Kidney glomerular epithelial cell (primary cell): ENCODE measurements around the gene KIAA1217.

Experiments used
- DNase-seq: peaks from one replicate; lab custom pipeline; 2025; lab: John Stamatoyannopoulos, UW

The KIAA1217 gene

GRCh38 chr10:24550680-24551079 is 341.7 kb downstream of the KIAA1217 start:
- no peak for DNase-seq

DNA sequence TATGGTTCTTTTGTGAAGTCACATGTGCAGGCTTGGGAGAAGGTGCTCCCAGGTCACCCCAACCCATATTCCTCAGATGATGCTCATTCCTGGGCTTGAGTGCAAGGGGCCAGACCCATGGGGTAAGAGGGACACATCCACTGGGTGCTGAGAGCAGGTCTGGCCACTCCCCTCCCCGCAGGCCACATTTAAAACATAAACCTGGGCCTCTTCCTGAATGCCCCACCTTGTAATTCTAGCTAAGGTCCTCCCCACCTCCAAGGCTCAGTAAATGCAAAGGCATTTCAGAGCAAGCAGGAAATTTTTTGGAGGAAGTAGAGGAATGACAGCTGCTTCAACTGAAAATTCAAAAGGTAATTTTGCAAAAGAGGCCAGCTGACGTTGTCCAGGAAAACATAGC is 342.2 kb downstream of the KIAA1217 start:
- no peak for DNase-seq

DNA sequence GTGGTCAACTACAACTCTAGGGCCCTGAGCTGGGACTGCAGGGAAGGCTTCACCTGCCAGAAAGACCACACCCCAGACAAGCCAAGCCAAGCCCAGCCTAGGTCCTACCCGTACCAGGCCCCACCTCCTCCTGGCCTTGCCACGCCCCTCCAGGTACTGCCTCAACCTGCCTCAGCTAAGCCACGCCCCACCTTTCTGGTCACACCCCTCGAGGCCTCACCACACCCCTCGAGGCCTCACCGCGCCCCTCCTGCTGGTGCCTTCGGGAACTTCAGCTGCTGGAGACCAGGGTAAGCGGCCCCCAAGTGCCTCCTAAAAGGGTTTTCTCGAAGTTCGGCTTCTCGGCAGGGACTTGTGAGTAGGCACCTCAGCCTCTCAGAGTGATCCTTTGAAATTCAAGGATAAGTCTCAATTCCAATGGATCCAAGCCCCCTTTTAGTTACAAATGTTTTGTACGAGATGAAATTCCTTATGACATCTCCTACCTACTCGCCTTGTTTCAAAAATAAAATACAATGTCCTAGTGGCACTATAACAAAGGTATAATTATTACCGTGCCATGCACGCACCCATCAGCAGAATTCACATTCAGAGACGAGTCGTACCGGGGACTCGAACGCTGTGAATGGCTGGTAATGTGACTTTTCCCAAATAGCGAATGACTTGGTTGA is 343.5 kb downstream of the KIAA1217 start:
- DNase-seq = no peak

- no peak for DNase-seq
Measured at GRCh38 chr10:24553051-24553612, 344.2 kb downstream of the KIAA1217 start.

DNA sequence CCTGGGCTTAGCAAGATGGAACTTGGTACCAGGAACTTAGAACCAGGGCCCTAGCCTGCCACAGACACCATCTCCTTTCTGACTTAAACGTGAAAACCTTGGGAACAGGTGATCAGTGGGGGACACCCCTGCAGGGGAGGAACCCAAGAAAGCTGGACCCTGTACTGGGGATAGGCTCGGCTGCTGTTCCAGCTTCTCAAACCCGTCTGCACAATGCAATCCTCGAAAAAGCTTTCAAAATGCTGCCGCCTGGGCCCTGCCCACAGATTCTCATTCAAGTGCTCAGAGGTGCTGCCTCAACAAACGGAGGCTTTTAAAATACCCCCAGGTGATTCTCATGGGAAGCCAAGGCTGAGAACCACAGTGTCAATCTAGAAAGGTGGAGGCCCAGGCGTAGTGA is 345.1 kb downstream of the KIAA1217 start:
- DNase-seq = no peak

GRCh38 chr10:24556126-24556749 is 347.3 kb downstream of the KIAA1217 start:
- DNase-seq = no peak

DNA sequence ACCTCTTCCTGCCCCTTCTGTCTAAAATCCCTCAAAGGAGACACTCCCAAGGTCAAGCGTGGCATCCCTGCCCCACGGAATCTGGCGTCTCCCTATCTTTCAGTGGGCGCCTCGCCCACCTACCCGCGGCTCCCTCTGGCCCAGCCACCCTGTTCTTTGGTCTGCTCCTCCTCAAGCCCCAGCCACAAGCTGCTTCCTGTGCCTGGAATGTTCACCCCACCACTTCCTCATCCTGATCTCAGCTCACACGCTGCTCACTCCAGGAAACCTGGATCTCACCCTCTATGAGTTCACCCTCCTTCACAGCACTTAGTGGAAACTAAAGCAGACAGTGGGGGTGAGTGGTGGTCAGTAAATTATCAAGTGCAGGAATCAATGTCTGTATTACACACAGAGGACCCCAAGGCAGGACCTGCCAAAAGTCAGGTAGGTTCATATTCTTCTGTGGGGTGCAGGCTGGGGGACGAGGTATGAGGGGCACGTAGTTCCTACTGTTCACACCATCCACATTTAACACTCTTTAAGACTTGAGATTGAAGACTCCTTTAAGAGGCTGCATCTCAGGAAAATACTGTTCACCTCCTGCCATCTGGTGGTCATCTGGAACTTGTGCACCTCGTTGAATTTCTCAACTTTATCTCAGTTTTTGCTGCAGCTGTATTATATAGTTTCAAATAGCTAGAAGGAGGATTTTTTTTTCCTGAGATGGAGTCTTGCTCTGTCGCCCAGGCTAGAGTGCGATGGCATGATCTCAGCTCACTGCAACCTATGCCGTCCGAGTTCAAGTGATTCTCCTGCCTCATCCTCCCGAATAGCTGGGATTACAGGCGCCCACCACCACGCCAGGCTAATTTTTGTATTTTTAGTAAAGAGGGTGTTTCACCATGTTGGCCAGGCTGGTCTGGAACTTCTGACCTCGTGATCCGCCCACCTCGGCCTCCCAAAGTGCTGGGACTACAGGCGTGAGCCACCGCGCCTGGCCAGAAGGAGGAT is 348.1 kb downstream of the KIAA1217 start:
- DNase-seq = peak; percentile 45

DNA sequence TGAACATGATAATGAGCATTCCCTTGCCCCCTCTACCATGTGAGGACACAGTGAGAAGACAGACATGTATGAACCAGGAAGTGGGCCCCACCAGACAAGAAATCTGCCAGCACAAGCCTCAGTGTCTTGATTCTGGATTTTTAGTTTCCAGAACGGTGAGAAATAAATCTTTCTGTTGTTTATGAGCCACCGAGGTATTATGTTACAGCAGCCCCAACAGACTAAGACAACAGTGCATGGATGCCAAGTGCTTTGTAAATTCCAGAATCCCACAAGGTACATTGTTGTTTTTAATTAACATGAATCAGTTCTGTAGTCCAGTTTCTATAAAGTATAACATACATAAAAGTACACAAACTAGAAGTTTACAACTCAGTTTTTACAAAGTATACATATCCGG is 352.5 kb downstream of the KIAA1217 start:
- no peak for DNase-seq

DNA sequence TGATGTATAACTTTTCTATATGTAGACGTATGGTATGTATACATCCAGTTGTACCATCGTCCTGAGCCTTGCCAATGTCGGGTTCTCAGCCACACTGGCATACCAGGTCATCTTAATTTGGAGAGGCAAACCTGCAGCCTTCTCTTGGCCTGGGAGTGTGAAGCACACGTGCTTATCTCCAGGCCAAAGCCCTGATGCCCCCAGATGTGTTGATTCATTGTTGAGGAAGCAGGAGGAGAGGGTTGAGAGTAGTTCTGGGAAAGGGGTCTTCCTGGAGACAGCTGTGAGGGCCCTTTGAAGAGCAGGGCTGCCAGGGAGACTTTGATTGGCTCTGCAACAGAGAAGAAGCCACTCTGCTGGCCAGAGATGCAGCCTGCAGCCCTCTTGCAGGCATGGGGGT is 359.1 kb downstream of the KIAA1217 start:
- DNase-seq = no peak

- DNase-seq = no peak
Measured at GRCh38 chr10:24569330-24569796, 360.4 kb downstream of the KIAA1217 start.

DNA sequence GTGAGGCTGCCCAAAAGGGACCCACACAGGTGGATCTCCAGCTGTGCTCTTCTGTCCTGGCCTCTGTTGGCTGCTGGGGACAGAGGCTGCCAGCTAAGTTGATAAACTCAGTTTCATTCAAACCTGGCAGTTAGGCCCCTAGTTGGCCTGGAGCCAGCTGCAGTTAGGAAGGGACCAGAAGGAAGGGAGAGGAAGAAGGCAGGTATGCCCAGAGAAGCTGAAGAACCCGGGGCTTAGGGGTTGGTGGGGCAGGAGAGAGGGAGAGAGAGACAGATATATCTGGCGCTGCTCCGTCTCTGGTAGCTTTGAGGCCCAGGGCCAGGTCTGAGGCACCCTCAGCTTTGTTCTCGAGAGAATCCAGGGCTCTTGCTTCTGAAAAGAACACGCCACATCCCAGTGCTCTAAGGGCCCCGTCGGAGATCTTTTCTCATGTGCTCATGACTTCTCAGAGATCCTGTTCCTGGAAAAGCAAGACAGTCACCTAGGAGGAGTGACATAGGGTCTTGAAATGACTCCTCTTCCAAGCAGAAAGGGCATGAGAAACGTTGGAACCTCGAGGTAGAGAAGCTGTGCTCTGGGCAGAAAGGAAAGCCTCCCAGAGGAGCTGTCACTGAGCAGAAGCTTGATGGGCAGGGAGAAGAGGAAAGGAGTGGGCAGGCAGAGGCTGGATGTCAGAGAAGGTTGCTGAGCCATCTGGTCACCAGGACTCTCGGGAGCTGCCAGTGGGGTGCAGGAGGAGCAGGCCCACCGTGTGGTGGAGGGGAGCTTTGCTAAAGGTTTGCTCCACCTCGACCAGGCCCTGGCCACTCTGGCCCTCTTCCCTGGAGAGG is 361.1 kb downstream of the KIAA1217 start:
- DNase-seq = no peak

DNA sequence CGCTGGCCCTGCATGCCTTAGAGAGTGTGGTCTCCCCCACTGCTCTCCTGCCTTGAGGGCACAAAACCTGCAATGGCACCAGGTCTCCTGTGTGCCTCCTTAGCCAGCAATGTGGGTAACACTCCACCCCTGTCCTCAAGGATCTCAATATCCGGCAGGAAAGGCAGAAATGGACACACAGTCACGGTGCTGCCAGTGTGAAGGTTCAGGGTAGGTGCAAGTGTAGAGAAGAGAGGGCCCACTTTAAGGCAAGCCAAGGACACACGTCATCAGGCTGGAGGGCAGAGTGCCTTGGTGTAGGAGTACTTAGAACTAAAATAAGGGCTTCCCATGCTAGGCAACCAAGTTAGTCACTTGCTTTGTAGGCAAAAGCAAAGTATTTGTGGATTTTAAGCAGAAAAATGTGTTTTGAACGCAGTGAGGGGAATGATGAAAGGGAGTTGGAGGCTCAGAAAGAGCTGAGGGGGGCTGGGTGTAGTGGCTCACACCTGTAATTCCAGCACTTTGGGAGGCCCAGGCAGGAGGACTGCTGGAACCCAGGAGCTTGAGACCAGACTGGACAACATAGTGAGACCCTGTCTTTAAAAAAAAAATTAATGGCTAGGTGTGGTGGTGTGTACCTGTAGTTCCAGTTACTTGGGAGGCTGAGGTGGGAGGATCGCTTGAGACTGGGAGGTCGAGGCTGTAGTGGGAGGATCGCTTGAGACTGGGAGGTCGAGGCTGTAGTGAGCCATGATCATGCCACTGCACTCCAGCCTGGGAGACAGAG is 361.9 kb downstream of the KIAA1217 start:
- no peak for DNase-seq

DNA sequence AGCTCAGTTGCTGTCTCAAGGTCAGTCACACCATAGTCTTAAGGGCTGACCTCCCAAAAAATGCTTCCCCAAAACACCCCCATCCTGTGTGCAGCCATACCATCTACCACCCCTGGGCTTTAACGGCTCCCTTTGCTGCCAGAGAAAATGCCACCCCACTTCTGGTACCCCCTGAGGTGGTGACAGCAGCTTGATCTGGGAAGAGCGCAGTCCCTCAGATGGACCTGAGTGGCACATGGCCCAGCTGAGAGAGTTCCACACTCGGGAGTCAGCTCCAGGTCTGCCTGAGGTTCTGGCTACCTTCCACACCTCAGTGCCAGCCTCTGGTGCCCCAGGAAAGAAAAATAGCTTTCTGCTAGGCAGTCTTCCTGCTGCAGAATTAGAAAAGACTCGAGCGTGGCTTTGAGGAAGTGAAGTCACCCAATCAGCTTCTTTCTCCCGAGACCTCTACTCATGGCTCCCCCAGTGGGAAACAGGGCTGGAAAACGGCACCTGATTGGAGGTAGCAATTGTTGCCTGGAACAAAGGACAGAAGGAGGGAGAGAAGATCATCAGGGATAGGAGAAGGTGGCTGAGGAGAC is 363.0 kb downstream of the KIAA1217 start:
- DNase-seq = no peak

GRCh38 chr10:24574161-24574560 is 365.2 kb downstream of the KIAA1217 start:
- DNase-seq = no peak

- no peak for DNase-seq
Measured at GRCh38 chr10:24574578-24575155, 365.7 kb downstream of the KIAA1217 start.

DNA sequence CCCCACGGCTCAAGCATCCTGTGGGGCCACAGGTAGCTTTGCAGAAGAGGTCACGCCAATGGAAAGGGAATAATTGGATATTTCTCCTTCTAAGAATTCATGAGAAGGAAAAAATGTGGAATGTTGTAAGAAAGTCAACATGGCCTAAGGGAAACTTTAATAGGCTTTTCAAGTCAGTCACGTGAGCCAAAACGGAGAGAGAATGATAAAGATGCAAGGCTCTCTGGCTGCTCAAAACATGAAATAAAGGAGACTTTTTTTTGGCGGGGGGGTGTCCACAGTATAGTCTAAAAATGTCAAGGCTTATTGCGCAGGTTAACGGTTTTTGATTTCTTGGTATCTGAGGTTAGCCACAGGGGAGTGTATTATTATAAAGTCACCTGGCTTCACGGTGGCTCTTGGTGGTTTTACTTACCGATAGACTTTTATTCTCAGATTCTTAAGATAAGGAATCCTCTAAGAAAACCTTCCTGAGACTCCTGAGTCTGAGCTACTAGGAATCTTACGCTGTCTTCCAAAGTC is 366.6 kb downstream of the KIAA1217 start:
- no peak for DNase-seq

DNA sequence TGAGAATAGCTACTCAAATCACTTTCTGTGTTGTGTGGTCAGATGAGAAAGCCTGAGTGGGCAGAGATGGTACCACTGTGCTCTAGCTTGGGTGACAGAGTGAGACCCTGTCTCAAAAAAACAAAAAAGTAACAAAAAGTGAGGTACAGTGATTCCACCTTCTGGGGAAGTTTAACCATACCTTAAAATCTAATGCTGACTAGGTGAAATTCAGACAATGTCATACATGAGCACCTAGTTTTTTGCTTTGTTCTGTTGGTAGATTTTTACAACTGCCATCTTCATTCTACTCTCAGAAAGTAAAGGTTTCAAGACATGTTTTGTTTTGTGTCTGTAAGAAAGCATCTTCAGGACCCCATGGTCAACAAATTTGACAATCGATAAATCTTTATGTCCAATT is 370.5 kb downstream of the KIAA1217 start:
- no peak for DNase-seq

- no peak for DNase-seq
Measured at GRCh38 chr10:24579906-24580305, 371.0 kb downstream of the KIAA1217 start.

DNA sequence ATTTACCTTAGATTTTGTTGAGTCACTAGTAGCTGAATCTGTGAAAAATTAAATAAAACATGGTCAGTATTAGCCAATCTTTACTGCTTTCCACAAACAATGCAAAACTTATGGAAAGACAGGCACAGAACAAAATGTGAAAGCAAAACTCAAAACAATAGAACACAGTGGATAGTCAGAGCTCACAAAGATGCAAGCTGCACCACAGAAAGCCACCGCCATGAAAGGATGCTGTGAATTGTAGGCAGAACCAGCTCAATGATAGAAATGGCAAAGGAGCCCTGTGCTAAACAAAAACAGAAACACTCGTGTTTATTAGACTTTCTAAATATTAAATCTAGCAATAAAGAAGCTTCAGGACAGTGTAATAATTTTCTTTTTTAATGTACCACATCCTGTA is 380.3 kb downstream of the KIAA1217 start:
- no peak for DNase-seq
